ENCODE results near the gene ZIC1.

GRCh38 chr3:147416931-147417330 is 7.8 kb downstream of the ZIC1 start:
- TF ChIP-seq CTCF (IDR thresholded peaks at IDR 0.05) (no peak), POLR2AphosphoS5 (IDR thresholded peaks at IDR 0.05) (no peak), POLR2A (IDR thresholded peaks at IDR 0.05) (no peak)
